ENCODE data around the gene XYLT2.

DNA sequence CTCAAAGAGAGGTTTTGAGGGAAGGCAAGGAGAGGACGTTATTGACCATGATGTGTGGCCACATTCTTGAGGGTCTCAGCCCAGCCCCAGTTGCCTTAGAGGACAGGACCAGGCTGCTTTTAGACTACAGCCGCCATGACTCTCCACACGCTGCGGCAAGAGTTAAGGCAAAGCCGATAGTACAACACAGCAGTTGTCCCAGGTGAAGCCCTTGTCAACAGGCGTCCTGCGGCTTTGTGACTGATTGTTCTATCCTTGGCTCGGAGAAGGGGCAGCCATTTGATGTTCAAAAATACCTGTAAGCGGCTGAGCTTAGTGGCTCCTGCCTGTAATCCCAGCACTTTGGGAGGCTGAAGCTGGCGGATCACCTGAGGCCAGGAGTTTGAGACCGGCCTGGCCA, 42.9 kb upstream of the XYLT2 start:
- TF ChIP-seq, protein P1, sequence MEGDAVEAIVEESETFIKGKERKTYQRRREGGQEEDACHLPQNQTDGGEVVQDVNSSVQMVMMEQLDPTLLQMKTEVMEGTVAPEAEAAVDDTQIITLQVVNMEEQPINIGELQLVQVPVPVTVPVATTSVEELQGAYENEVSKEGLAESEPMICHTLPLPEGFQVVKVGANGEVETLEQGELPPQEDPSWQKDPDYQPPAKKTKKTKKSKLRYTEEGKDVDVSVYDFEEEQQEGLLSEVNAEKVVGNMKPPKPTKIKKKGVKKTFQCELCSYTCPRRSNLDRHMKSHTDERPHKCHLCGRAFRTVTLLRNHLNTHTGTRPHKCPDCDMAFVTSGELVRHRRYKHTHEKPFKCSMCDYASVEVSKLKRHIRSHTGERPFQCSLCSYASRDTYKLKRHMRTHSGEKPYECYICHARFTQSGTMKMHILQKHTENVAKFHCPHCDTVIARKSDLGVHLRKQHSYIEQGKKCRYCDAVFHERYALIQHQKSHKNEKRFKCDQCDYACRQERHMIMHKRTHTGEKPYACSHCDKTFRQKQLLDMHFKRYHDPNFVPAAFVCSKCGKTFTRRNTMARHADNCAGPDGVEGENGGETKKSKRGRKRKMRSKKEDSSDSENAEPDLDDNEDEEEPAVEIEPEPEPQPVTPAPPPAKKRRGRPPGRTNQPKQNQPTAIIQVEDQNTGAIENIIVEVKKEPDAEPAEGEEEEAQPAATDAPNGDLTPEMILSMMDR (conservative IDR thresholded peaks at IDR 0.05; ENCODE audit: low read length): no peak
- no peak for TF ChIP-seq EZH2phosphoT487 (IDR thresholded peaks at IDR 0.05; ENCODE audit: borderline replicate concordance)

Measured in Loucy (cell line).